GM04504 (cell line): Measurements from ENCODE around the gene TEAD1.

Experiments
- DNase-seq: peaks from one replicate; pipeline ENCODE4 v3.0.0-alpha.2; 2012; ENCODE audit warnings: low read depth

TEAD1 gene

DNA sequence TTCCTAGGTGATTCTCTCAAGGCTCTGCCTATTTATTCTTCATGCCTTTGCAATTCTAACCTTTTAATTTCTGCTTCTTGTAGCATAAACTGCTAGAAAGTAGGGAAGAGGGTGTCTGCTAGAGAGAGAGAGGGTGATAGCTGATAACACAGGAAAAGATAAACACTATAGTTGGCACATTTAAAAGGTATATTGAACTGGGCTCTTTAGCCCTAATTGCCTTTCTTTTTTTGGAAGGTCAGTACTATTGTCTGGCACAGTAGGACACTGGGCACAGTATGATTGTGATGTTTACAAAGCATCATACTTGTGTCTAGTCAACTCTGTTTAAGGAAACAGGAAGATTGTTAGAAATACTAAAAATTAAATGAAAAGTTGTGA, 33.3 kb downstream of the TEAD1 start:
- no peak for DNase-seq

DNA sequence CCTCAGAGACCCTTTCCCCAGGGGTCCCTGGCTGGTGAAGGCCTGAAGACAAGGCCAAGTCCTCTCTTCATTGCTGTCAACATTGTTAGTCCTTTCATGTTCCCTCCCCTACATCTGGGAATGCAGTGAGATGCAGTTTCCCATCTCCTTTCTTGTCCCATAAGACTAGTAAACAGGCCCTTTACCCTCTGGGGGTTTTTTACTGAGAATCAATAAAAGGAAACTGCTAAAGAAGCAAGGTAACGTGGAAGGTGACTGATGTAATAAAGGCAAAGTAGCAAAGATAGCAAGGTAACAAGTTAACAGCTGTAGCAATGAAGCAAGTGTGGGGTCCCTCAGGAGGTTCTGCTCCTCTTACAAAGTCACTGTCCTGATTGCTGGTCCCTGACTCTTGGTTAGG, 37.3 kb downstream of the TEAD1 start:
- DNase-seq, result no peak

DNA sequence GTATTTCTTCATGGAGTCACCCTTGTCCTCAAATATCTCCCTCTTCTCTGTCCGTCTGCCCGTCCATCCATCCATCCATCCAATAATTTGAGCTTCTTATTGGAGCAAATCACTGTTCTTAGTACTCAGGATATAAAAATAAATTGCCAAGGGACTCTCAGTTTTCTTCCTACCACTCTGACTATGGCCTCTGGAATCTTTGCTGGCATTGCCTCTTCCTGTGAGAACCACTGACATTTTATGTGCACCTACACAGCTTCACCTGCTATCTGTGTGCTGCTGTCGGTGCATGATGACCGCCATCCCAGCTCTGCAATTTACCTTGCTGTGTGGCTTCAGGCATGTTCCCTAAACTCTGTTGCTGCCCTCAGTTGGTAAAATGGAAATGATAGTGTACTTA, 37.9 kb downstream of the TEAD1 start:
- DNase-seq, result no peak

DNA sequence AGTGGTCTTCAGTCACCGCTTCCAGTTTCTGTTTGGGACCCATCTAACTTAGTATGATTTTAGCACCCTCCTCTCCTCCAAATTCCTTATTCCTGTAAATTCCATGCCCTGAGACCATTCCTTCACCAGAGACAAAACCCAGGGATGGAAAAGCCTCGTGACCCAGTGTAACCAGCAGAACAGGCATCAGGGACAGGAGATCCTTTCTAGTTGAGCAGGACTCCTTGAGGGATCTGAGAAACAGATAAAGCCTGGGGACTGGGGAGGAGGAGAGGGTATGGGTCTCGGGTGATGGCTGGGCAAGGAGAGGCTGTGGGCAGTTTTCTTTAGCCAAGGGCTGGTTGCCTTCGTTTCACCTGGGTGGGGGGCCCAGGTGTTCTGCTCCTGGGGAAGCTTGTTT, 40.9 kb downstream of the TEAD1 start:
- no peak for DNase-seq

DNA sequence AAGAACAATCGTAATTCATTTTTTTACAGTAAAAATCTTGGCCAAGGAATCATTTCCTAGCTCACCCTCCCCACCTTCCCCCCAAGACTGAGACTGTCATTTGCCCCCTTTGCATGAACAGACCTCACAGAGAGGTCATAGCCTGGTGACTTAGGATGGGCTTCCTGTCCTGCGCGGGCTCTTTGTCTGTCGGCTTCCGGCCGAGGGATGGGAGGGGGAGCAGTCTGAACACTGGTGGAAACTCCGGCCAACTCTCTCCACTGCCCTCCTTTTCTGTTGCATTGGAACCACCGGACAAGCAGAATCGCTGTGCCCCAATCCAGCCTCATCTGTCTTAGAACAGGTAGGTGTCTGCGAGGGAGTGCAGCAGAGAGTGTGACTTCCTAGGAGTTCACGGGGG, 41.7 kb downstream of the TEAD1 start:
- DNase-seq, result no peak

DNA sequence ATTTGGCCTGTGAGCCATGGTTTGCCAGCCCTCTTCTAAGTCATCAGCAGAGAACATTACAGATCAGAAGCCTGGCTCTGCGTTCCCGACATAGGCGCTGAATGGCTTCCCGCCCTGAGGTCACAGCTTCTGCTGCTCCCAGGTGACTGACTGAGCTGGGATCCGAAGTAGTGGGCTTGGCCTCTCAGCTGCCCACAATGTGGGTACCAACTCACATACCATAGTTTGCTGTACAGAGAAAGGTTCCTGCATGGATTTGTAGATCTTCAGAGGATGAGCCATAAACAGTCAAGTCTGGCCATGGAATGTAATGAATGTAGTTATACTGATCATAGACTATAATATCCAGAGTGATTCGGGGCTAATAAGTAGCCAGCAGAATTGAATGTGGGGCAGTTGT, 42.6 kb downstream of the TEAD1 start:
- DNase-seq, result no peak

DNA sequence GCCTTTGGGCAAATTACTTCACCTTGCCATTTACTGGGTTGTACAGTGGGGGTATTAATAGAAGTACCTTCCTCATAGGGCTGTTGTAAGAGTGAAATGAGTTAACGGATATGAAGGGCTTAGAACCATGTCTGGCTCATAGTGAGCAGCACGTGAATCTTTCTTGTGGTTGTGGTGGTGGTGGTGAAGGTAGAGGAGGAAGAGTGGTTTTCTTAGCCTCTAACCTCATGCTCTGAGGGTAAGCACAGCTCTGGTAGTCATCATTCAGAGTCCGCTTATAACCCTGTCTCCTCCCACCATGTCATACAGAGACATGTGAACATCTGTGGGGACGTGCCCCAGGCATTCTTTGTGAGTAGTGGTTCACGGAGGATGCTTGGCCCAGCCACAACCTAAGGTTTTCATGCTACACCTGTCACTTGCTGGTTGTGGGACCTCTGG, 43.6 kb downstream of the TEAD1 start:
- no peak for DNase-seq

DNA sequence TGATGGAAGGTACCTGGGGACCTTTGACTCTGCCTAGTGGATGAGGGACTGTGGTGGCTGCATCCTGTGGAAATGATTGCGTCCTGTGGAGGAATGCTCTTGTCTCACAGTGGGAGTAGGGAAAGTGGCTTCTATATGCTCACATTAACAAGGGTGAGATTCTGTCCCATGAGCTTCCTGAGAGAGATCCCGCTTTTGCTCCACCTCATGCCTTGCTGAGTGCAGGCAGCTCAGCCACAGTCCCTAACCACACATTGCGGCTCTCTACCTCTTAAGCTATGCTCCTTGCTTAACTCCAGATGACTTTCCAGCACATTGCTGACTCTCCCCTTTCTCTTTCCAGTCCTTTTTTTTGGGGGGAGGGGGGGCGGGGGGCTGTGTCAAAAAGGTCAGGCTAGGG, 45.0 kb downstream of the TEAD1 start:
- DNase-seq, result no peak

DNA sequence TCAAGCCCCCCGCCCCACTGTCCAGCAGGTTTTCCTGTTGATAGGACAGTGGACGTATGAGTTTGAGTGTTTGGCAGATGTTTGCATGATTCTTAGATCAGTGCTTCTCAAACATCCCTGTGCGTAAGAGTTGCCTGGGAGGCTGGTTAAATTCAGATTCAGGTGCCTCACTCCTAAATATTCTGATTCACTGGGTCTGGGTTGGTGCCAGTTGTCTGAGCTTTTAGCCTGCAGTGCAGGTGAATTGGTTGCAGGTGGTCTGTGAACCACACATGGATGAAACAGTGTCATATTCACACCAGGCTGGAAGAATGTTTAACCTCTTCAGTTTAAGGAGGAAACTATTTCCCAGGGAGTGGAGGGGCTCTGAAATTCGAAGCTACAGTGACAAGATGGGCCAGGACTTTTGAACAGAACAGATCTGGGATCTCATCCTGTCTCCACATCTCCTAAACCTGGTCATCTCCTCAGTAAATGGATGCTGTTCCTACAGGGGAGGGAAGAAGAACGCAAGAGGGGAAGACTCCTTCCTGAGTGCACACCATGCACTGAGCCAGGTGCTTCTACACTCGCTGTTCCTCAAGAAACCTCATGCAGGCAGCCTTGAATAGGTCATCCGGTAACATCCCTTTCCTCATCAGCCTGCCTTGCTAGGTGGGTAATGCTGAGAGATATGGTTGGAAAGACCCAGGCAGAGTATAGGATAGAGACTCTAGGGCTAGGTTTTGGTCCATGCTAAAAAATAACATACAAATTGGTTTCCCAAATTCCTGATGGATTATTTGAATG, 47.8 kb downstream of the TEAD1 start:
- no peak for DNase-seq

DNA sequence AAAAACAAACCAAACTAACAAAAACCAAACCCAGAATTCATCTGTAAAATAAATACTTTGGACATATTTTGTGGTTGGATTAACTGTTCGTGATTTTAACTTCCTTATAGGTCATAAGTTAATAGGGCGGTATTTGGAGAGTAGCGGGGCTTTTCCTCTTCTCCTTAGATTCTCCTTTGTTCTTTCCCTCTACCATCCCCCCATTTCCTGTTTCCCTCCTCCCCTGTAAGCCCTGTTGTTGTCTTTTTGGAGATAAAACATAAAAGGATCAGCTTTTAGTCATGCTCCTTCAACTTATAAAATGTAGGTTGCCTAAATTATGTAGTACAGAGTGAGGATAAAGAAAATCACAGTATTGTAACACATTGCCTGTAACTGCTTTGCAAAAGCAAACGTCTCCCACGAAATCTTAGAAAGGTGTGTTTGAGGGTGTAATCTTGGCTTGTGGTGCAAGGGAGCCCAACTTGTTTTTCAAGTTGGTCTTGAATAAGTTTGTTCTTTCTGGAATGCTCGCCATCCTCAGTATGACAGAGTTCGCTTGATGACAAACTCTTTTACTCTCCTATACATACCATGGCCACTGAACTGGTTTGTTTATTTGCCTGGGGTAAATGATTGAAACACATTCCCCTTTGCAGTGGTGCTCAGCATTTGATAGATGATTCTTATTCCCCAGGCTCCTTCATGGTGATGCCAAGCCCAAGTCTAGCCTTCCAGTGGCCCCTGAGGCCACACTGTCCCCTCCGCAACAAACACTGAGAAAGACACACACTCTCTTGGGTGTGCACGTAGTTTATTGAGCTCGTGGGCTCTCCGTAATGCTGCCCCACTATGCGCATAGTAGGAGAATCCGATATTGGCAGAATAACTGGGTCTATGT, 49.4 kb downstream of the TEAD1 start:
- no peak for DNase-seq

DNA sequence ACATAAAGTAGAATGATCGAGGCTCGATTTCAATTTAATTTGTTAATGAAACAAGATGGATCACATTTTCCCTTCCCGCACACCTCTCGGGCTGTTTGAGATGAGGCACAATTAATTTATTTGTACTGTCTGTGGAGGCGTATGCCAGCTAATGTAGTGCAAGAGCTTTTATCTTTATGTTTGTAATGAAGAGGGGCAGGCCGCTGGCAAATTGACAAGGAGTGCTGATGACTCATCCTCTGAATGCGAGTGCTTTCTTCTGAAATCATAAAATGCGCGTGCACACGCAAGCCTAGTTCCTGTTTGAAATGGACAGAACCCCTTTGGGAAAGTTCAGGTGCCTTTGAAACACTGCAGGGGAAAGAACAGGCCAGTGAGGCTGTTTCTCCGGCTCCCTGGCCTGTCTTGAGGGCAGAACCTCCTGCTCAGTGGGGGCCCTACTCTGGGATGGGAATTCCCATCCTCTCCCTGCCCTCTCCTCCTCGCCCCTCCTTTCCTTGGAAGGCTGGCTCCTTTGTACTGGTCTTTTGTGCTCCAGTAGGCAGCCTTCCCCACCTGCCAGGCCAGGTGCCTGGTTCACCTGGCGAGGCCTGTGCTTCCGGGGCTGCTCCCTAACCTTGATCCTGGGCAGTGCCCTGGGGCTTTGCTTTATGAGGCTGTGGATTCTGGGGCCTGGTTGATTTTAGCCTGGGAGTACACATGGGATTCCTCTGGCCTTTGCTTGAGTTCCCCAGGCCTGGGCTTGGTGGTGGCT, 50.3 kb downstream of the TEAD1 start:
- DNase-seq, result peak; percentile 68

DNA sequence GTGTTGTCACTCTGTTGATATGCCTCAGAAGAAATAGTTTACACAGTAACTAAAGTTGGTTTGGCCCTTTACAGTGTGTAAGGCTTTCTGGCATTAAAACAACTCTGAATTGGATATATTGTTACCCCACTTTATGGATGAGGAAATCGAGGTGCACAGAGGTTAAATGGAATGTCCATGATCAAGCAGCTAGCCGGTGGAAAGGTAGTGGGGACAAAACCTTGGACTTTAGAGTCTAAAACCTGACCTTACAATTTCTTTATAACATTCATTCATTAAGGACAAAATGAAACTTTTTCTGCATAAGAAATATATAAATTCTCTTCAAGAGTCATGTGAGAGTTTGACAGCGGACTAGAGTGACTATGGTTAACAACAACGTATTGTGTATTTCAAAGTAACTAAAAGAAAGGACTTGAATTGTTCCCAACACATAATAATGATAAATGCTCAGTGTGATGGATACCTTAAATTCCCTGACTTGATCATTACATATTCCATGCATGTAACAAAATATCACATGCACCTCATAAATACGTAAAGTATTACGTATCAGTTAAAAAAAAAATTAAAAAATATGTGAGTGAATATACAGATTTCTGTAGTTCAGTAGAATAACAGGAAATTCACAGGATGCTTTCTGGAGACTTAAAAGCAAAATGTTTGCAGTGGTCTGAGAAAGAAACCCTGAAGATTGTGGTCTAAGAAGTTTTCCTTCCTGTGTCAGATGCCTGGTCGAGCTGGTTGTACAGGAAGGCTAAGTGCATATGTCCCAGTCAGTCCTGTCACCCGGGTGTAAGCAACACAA, 51.0 kb downstream of the TEAD1 start:
- DNase-seq, result no peak

DNA sequence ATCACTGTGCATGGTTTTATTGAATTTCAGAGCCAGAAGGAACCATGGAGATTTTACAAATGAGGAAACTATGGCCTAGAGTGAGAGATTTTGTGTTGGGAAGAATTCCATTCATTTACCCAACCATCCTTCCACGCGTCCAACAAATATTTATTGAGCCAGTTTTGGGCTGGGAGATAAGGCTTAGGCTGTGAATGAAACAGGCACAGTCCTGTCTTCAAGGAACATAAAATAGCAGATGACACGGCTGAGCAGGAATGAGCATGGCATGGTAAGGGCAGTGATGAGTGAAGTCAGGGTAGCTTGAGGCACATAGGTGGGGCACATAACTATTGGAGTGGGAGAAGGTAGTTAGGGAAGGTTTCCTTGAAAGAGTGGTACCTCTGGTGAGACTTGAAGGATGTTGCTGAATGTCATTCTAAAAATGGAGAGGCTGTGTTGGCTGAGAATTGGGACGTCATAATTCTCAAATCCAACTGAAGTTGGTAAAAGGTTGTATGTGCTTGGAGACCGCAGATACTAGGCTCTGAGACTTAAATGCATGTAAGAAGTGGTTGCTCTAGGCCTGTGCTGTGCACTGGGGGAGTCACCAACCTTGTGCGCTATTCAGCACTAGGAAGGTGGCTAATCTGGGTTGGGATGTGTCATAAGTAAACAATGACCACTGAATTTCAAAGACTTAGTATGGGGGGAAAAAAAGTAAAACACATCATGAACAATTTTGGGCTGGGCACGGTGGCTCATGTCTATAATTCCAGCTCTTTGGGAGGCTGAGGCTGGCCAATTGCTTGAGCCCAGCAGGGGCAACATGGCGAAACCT, 51.9 kb downstream of the TEAD1 start:
- DNase-seq, result no peak

DNA sequence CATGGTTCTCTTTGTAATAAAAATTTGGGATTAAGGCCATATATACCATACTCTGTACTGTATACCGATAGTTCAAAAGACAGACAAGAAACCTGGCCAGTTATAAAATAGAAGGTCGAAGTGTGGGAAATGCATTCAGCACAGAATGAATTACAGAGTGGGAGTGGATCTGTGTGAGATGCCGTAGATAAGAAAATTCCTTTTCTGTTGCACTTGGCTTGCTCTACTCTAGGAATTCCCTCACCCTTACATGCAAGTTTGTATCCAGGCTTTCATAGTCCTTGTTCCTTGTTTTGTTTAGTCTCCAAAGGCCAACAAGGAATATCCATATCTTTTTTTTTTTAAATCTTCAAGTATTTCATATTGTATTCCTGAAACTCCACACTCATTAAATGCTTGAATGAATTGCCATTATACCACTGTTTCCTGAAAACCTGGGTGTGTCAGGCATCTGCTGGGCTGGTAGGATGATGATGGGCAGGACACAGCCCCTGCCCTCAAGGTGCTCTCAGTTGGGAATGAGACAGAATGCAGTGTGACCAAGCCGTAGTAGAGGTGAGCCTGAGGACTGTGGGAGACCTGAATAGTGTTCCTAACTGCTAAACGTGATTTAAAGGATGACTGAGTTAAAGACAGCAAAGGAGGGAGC, 53.5 kb downstream of the TEAD1 start:
- no peak for DNase-seq

DNA sequence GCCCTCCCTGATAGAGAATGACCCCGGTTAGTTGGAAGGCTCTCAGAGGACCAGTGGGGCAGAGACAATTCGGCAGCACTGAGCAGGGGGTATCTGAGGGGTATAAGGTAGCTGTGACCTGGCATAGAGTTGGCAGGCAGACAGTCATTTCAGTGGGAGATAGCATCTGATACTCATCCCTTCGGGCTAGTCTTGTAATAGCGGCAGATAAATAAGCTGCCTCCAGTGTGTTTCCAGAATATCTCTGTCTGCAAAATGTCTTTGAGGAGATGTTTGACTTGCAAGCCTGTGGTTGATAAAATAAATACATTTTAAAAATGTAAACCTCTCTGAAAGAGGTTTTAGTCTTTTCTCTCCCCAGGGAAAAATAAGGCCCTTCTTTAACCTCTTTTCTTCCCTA, 54.2 kb downstream of the TEAD1 start:
- DNase-seq, result no peak

DNA sequence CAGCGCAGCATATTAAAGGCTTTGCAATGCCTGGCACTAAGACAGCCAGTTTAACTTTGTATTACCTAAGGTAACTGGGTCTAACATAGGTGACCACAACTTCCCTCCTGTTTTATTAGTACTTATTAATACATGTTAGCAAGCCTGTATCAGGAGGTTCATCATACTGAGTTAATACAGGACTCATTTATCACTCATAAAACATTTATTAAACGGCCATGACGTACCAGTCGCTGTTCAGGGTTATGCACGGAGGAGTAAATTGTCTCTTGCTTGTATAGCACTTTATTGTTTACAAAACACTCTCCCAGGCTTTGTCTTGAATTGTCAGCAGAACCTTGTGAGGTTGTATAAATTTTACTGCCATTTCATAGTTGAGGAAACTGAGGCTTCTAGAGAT, 55.7 kb downstream of the TEAD1 start:
- no peak for DNase-seq

DNA sequence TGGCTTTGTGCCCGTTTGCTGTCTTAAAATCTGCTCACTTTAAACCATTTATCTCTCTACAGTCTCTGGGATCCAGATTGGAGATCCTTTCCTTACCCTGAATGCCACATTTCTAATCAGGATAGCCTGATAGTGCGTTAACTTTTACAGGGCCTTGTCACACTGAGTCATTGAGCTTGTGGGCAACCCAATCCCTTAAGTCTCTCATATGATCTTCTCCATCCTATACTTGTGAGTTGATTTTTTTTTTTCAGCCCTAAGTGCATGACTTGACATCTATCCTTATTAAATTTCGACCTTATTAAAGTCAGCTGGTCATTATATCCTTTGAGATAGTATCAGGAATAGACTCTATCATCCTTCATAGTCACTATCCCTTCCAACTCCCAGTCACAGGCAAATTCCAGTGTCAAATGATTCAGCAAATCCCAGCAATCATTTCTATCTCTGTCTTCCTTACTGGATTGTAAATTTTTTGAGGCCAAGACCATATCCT, 57.7 kb downstream of the TEAD1 start:
- peak; percentile 46 for DNase-seq

DNA sequence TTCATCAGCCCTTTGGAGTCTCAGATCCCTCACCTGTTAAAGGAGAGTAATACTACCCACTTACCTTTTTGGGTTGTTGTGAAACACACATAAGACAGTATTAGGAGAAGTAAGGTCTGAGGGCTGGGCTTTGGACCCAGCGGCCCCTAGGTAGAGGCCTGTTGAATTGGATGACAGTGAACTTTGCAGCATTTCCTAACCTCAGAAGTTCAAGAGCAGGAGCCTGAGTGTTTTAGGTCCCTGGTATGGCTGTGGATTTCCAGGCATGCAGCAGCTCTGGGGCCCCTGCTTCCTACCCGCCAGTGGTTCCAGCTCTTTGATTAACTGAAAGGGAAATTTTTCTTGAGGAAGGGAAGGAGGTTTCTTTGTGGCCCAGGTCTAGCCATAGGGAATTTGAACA, 58.9 kb downstream of the TEAD1 start:
- no peak for DNase-seq

DNA sequence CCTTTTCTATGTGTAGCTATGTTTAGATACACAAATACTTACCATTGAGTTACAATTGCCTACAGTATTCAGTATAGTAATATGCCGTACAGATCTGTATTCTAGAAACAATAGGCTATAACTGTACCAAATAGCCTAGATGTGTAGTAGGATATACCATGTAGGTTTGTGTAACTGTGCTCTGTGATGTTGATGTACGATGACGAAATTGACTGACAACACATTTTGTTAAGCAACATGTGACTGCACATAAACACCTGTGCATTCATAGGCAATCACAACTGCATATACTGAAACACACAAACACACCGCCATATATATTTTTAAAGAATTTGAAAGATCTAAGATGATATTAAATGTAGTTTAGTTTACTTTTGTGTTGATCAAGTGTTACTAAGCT, 60.4 kb downstream of the TEAD1 start:
- DNase-seq, result no peak

DNA sequence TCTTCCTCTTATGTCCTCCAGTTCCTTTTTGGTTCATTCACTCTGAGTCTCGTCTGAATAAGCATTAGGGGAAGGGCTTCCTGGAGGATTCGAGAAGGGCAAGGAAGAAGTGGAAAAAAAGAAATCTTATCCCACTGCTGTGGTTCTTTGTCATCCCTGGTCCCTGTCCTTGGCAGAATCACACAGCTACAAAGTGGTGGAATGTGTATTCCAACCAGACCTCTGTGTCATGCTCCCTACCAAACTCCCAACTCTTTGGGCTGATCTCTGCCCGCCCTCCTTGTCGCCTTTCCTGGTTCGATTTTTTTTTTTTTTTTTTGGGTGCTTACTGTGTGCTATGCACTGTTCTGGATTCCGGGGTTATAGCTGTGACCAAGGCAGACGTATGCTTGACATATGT, 61.0 kb downstream of the TEAD1 start:
- DNase-seq, result no peak
